COR-L47 (cell line): ENCODE results near the gene WWOX.

Experiments
- DNase-seq: peaks from one replicate; lab custom pipeline; 2025; lab: John Stamatoyannopoulos, UW

WWOX gene

DNA sequence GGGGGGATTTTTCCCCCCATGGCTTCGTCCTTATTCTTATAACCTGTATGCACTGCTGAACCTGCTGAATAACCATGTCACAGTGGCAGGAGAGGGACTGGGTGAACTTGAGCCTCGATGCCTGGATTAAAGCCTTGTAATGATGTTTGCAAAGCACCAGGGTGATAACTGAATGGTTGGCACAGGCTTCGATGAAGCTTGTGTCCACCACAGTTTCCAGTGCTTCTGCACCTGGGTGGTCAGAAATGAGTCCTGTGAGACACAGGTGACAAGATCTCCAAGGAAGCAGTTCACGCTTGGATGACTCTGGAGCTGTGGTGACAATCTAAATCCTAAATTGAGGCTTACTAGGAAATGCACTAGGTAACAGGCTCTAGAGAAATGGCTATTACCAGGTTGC is 771.8 kb downstream of the WWOX start:
- DNase-seq = peak; percentile 48

DNA sequence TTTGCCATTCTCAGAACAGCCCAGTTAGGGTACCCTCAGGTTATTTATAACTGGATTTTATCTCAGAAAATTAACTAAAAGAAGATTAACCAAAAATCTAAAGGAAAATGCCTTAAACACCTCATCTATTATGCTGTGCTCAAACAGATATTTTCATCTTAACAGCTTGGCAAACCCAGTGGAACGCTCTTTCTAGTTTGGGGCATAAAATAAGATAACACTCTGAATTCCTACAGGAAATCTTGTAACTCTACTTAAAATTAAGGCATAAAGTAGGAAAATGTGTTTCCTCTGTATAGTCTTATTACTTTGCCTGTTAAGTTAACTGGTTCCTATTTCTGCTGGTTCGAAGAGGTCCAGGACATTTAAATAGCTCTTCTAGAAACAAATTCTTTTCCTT is 777.2 kb downstream of the WWOX start:
- no peak for DNase-seq

DNA sequence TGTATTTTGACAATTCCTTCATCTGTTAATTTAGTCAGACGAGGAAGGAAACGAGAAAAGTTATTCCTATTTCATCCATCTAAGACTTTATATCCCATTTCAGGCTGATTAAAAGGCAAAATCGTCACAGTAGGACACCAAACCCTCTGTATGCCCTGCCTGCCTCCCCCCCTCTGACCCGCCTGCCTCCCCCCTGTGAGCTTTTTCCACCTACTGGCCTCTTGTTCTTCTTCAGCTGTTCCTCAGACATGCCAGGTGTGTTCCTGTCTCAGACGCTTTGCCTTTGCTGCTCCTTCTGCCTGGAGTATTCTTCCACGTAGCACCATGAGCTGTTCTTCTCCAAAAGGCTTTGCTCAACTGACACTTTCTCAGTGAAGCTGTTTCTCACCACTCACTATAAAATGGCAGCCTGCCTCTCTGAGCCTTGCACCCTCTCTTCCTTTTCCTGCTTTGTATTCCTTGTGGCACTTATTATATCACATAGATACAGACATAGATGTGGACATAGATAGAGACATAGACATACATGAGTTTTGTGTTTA is 777.7 kb downstream of the WWOX start:
- no peak for DNase-seq

DNA sequence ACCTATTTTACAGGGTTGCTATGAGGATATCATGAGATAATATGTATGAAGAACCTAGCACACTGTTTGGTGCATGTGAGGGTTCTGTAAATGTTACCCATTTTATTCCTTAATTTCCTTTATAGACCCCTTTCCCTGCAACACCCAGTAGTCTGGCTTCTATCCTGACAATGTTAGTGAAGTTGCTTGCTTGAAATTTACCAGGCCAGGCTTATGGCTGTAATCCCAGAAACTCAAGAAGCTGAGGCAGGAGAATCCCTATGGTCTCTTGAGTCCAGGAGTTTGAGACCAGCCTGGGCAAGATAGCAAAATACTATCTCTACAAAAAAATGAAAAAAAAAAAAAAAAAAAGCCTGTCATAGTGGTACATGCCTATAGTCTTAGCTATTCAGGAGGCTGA is 779.1 kb downstream of the WWOX start:
- DNase-seq = no peak

DNA sequence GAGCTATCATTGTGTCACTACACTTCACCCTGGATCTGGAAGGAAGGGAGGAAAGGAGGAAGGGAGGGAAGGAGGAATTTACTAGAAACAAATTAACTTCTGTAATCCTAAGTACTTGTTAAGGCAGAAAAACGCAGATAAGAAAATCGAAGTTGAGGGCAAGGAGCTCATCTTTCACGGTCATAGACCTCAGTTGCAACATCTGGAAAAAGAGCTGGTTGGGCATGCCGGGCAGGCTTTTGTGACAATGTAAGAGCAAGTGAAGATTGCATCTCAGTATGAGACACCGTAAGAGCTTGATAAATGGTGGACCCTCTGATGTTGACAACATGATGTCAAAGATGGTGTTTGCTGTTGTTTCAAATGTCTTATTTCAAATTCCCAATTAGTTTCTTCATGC is 779.6 kb downstream of the WWOX start:
- no peak for DNase-seq

DNA sequence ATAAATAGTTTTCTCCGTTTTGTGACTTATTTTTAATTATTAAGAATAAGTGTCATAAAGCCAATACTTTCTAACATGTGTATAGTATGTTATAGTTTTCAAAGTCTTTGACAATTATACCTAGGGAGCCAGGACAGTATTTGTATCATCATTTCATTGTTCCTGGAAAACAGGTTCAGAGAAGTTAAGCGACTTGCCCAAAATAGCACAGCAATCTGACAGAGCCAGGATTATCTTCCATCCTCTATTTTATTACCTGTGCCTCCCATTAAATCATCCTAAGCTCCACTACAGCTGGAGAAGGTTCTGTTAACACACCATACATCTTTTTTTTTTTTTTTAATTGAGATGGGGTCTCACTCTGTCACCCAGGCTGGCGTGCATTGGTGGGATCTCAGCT is 782.7 kb downstream of the WWOX start:
- DNase-seq = no peak

DNA sequence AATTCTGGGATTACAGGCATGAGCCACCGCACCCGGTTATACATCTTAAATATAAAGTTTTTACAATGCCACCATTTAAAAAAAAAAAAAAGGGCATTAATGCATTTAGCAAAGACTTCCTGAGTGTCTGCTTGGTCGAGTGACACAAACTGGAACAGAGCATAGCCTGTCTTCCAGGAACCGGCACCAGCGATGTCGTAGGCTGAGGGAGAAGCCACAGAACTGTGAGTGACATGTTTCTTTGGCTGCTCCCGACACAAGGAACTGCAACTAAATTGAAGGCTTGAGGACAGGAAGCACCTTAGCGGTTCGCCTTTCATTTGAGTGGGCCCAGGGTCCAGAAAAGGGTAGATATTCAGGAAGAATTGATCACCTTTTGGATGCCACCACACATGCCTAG is 783.3 kb downstream of the WWOX start:
- no peak for DNase-seq

DNA sequence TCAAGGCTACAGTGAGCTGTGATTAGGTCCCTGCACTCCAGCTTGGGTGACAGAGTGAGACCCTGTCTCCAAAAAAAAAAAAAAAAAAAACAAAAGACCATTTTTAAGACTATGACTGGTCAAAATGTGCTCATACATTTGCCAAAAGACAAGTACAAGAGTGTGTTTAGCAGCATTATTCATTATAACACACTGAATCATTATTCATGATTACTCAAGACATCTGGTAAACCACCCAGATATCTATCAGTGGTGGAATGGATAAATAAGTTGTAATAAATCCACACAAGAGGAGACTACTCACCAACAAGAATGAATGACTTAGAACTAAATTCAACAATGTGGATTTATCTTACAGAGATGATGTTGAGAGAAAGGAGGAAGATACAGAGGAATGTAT is 784.8 kb downstream of the WWOX start:
- DNase-seq = no peak

DNA sequence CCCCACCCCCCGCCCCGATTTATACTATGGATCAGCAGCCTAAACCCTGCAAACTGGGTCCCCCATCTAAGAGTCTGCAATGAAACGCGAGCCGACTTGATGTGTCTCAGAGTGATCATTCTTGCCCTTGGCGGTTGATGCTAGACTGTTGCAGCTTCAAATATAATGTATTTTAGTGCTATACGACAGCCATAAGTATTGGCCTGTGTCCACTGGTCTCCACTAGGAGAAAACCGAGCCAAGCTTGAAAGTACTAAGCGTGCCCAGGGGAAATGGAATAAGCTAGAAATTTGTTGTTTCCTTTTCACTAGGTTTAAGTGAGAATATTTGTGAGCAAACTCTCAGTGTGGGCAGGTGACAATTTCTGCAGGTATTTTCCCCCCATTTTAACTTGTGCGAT is 789.9 kb downstream of the WWOX start:
- DNase-seq = no peak

DNA sequence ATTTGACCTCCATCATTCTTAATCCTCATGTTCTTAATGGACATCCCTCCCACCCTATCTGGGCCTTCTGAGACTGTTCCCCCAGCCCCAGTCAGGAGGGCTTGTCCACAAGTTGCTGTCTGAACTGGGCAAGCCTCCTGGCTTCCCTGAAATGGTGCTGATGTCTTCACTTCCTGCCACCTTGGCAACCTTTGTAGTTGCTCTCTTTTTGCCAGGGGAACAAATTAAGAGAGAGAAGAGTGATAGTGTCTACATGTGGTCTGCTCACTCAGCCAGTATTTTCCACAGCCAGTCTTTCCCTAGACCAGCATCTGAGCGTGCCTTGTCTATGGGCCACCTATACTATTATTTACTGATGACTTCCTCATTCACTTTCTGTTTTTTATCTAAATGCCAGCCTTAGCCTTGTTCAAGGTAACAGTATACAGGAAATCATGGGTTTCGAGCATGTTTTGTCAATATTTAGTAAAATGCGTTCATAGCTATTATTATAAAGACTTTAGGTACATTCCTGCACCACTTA is 791.0 kb downstream of the WWOX start:
- DNase-seq = no peak

DNA sequence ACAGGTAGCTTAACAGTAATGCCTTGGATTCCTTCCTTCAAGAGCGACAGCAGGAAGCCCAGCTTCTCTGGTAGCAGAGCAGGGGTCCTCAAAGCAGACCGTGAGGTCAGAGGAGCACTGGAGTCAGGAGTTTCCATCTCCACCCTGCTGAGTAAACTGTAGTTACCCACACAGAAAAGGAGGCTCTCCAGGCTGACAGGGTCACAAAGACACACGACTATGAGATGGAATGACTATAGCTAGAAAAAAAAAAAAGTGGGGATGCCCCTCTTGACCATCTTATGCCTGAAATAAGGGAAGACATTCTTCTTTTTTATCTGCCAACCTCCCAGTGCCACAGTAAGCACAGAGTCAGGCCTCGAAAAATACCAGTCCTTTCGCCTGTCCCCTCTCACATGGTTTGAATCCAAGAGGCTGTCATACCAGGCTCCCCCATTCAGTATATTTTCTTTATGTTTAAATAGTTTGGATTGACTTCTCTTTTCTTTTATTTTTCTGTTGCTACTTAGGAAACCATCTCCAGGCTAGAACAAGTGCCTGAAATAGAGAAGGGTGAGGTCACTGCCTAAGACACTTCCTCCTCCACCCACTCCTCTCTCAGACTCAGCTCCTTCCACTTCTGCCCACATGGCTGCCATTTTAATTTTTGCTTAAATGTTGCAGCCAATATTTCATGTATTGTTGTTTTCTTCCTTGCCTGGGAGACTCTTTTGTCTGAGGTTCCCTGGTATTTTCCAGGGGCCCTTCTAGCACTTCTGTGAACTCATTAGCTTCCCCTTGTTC is 793.7 kb downstream of the WWOX start:
- no peak for DNase-seq

DNA sequence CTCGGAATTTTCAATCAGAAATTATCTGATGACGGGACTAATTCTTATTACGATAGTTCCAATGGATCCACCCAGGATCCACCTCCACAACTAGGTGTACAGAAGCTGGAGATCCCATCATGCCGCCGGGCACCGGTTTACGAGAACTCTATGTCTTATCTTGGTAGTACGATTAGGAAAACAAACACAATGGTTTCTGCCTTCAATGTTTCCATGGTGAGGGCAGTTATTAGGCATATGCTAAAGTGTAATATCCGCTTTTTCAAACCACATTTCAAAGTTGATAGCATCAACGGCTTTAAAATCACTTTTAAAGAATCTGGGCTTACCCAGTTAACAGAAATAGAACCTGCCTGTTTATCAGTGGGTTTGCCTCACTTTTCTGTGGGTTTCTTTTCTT is 795.4 kb downstream of the WWOX start:
- DNase-seq = no peak

DNA sequence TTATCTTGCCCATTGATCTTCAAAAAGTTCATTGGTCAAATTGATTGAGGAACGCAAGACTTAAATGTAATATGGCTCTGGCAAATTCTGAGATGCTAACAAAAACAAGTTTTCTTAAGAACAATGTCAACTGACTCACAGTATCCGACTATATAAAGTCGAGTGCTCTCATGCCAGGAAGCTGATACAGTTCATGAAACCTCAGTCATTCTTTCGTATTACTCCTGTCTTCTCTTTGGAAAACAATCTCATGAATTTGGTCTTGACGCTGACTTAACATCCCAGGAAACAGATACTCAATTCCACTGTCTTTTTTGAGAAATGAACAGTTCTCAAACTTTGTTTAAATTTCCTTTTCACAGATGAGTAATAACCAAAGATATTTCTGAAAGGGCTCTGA is 796.2 kb downstream of the WWOX start:
- DNase-seq = no peak

DNA sequence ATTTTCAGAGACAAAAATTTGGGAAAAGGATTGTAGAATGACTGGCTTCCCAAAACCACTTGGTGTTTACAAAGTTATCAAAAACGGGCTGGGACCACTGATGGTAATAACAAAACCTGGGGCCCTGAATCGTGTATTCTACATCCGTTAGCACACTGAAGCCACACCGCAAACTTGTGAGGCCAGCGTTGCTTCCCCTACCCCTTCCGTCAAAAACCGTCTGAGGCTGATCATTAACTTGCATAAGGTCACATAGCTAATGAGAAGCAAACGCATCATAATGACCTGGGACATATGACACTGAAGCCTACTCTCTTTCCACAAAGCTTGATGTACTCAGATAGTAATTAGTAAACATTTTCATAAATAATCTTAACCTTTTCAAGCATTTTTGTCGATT is 796.8 kb downstream of the WWOX start:
- DNase-seq = no peak

DNA sequence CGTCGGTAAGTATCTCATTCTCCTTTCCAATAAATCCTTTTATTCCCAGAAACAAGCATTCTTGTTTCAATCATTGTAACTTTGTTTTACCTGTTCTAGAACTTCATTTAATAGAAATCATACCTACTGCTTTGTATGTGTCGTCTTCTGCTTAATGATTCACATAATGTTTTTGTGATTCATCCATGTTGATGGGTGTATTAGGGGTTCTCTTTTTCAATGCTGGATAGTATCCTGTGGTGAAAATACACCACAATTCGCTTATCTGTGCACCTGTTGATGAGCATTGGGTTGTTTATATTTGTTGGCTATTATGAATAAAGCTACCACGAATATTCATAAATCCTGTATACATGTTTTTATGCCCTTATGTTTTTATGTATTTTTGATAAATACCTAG is 797.8 kb downstream of the WWOX start:
- DNase-seq = no peak

DNA sequence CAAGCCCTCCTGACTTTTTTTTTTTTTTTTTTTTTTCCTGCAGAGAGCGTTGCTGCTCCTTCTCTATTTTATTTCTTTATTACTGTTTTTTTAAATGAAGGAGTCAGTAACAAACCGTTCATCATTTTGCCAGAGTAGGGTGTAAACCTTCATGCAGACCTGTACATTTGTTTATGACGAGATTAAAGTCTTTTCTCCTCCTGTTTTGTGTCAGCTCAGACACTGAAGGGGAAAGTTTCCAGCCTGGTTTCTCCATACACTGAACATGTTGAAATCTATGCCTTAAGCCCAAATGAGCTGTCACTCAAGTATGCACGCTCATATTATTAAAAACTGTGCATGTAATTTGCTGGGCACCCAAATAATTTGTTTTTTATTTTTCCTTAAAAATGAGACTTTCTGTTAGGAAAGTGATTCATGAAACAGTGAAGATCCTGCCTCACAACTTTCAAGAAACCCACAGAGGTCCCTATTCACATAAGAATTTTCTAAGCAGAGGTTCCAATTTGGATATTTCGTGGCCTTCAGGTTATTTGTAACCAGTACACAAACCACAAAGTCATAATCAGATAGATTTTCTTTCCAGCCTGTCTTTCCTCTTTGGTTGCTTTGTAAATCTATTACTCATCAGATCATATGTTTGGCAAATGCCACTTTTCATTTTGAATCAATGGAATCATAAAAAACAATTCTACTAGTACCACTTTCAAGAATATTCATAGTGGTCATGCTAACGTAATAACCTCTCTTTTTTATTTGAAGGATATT is 800.8 kb downstream of the WWOX start:
- no peak for DNase-seq

DNA sequence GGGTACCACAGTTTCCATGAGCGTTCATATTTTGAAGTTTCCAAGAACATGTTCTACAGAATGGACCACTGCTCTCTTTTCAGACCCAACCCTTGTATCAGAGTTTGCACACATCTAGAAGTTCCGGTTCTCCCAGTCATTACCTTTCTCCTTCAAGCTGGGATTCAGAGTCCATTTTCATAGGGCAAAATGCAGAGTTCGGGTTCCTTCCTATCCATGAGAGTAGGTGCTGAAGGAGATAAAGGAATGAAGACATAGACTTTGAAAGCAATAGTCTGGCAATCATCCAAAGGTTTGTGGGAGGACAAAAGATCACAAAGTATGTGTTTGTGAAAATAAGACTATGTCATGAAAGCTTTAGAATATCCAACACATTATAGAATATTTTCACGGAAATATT is 801.5 kb downstream of the WWOX start:
- DNase-seq = no peak

DNA sequence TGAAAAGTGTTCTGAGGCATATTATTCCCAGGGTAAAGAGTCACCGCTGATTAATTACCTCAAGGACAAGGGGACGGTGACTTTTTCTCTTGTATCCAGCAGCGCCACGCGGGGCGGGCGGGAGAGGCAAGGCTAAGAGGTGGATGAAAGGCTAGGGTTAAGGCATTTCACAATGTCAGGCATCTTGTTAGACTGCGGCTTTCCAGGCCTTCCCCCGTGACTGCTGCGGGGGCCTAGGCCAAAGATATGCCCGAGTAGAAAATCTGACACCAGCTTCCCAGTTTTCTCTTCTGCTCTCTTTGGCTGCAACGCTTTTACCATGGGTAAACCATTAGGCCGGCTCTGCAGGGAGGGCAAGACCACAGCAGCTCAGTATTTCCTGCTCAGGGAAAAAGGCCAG is 802.9 kb downstream of the WWOX start:
- no peak for DNase-seq

DNA sequence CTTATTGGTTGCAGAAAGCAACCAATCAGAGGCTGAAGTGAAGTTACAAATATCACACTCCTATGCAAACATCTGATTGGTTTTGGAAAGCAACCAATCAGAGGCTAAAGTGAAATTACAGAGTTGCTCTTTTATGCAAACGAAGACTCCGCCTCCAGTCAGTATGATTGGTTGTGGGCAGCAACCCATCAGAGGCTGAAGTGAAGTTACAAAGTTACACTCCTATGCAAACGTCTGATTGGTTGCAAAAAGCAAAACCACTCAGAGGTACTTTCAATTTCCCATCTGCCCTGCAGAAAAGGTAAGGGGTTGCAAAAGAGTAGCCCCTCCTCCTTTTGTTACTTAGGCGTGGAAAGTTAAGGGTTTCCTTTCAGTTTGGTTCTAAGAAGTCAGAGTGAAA is 803.8 kb downstream of the WWOX start:
- DNase-seq = no peak

DNA sequence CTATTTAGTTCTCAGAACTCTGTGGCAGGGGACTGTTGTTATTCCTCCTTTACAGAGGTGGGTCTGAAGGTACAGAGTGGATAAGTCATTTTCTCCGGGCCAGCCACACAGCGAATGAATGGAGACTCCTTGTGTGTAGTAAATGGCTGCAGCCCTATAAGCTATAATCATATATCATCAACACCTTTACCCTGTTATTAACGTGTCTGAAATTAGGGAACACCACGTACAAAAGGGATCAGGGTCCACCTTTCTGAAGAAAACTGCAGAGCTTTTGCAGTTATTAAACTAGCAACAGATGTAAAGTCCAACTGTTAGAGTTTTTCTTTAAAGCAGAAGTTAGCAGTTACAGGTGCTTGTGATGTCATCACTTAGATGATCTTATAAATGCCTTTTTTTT is 804.4 kb downstream of the WWOX start:
- no peak for DNase-seq

DNA sequence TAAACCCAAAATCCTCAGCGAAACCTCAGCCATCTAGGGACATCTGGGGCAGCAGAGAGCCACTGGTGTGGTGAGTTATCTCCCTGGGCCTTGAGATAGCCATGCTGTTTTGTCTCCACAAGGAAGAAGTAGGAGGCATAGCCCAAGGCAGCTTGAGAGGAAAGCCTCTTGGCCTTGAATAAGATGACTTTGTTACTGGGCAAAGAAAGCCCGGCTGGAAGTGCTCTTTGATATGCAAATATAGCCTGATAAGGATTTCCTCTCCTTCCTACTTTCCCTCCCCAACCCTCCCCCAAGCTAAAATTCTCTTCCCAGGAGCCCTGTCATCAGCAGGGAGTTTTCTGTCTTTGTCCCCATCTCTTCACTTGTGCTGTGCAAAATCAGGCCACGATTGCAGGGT is 806.7 kb downstream of the WWOX start:
- no peak for DNase-seq

DNA sequence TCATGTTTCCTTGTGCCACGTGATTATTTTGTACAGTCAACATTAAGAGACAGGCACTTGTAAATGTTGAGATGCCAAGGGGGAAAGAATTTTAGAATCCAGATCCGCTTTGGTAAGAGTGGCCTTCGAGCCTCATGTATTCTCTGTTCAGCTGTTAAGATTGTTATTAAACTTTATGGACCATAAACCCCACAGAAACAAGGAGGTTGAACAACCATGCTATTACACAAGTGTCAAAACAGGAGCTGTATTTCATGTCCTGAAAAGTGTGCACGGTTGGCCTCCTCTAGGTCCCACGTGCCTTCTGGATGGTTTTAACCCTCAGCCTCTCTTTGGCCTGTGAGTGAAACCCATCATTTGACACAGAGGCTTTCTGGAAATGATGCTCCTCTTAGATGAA is 809.8 kb downstream of the WWOX start:
- DNase-seq = no peak

DNA sequence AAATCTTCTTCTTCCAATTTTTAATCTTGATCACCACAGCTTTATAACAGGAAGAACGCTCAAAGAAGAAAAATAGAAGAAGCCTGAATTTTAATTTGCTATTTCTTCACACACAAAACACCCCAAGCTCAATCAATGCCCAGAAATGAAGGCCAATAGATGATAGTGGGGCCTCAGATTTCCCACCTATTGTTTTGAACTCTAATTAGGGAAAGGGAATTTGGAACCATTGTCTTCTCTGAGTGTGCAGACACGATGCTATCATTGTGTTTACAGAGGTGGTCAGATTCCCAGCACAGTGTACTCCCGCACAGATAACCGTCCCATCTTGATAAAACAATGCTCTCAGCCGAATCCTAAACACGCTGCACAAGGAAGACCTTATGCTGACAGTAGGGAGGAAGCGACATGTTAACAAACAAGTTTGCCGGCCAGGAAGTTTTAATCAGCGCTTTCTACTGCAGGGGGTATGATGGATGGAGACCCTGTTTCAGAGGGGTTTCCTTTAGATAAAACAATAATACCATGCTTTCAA is 816.4 kb downstream of the WWOX start:
- DNase-seq = no peak
